Activated CD8-positive, alpha-beta memory T cell treated with anti-CD3 and anti-CD28 coated beads, Interleukin-2, amount 50 U/mL, for 1 hour (primary cell): ENCODE measurements around the gene POLE2.
"Not testable (repeated sequence)": the region's sequence is repeated elsewhere in the genome, so short reads cannot be mapped to it uniquely, and the experiment has no call there.

Experiments used
- DNase-seq: peaks from one replicate; pipeline ENCODE4 v3.0.0-alpha.2; 2020; ENCODE audit errors: extremely low read depth

Gene POLE2

DNA sequence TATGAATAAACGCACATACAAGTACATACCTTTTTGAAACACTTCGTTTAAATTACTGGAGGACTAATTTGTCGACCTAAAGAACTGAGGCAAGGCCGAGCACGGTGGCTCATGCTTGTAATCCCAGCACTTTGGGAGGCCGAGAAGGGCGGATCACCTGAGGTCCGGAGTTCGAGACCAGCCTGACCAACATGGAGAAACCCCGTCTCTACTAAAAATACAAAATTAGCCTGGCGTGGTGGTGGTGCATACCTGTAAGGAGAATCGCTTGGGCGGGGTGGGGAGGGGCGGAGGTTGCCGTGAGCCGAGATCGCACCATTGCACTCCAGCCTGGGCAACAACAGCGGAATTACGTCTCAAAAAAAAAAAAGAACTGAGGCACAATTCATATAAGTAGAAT, 68.7 kb downstream of the POLE2 start:
- DNase-seq: not testable (repeated sequence)

DNA sequence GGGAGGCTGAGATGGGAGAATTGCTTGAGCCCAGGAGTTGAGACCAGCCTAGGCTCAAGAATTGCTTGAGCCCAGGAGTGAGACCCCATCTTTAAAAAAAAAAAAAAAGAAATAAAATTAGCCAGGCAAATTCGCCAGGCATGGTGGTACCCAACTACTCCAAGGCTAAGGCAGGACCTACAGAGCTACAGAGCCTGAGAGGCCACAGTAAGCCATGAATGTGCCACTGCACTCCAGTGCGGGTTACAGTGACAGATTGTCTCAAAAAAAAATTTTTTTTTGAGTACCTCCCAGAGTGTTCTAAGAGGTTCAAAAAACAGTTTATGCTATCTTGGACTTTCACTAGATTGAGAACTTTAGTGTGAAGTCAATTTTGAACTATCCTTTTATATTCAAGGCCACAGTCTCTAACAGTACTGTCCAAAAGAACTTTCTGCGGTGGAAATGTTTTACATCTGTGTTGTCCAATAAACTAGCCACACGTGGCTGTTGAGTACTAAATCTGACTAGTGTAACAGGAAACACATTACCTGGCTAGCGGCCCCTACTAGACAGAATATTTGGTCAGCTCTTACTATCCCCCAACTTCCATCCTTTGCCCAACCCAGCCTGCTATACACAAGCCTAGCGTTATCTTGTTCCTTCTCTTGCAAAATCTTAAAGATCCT, 70.0 kb downstream of the POLE2 start:
- DNase-seq: no peak

DNA sequence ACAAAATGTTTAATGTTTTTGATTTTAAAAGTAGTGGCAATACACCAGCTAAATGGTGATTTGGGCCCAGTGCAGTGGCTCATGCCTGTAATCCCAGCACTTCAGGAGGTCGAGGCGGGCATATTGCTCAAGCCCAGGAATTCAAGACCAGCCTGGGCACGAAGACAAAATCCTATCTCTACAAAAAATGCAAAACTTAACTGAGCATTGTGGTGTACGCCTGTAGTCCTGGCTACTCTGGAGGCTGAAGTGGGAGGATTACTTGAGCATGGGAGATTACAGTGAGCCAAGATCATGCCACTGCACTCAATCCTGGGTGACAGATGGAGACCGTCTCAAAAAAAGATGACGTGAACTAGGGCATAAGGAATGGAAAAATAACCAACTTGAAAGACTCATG, 72.2 kb downstream of the POLE2 start:
- DNase-seq: no peak

DNA sequence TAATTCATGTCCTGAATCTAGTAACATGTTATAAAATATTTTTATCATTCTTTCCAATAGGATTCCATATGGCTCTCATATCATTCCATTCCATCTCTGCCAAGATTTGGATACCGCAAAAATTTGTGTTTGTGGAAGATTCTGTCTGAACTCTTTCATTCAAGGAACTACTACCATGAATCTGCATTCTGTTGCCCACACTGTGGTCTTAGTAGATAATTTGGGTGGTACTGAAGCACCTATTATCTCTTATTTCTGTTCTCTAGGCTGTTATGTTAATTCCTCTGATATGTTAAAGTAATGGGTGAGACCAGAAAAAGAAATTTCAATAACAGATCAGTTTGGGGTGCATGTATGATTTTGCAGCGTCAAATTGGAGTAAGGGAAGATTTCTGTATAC, 73.8 kb downstream of the POLE2 start:
- no peak for DNase-seq

DNA sequence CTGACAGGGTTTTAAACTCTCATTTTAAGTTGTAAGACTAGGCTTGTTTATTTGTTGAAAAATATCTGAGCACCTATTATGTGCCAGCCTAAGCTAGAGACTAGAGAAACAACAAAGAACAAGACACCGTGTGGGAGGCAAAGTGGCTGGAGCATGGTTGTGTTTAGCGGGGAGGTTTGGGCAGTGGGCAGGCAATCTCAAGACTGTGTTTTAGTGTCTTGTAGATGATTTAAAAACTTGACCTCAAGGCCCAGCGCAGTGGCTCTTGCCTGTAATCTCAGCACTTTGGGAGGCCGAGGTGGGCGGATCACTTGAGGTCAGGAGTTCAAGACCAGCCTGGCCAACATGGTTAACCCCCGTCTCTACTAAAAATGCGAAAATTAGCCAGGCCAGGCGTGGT, 75.3 kb downstream of the POLE2 start:
- DNase-seq: no peak

DNA sequence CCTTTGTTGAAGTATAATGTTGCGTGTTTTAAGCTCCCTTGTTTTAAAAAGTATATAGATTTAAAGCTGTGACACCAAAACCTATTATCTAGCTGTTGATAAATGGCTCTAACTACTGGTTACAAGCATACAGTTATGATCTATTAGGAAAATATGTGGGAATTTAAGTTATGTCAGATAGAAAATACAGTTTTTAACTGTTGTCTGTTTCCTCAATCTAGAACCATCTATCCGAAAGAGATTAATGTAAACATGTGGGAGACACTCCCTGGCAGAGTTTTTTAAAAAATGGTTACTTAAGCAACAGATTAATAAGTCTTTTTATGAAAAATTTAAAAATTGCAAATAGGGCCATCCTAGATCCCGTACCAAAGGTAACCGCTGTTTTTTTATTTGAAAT, 75.8 kb downstream of the POLE2 start:
- no peak for DNase-seq

DNA sequence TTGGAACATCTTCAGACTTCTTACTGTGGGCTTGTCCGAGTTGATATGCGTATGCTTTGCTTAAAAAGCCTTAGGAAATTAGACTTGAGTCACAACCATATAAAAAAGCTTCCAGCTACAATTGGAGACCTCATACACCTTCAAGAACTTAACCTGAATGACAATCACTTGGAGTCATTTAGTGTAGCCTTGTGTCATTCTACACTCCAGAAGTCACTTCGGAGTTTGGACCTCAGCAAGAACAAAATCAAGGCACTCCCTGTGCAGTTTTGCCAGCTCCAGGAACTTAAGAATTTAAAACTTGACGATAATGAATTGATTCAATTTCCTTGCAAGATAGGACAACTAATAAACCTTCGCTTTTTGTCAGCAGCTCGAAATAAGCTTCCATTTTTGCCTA, 80.4 kb downstream of the POLE2 start:
- DNase-seq: no peak

DNA sequence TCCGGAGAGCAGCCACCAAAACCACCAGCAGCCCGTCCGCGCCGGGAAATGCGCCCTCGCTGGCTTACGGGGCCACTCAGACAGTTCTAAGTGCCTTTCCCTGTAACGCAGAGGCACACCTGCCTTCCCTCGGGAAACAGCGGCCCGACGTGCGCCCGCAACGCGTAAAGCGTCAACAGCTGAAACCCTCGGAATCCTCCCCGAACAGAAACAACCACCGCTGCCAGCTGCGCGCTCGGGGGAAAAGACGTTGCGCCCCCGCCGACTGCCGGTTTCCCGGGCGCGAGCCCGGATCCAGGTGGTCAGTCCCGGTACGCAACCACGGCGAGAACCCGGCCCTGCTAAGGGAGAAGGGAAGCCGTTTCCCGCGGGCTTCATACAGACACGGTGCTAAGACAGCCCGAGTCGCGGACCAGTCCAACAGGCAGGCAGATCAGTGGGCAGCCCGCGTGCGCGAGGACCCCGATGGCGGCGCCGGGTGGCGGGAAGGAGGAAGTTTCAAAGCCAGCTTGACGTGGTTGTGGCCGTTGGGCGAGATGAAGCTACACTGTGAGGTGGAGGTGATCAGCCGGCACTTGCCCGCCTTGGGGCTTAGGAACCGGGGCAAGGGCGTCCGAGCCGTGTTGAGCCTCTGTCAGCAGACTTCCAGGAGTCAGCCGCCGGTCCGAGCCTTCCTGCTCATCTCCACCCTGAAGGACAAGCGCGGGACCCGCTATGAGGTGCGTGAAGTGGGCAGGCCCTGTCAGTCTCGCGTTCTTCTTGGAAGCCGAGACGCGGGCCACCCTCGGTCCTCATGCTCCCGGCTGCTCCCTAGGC, 89.3 kb downstream of the POLE2 start, which contains the start of gene LRR1:
Gene LRR1, plus strand, starts transcription at position 456 of the 816 bp plus-strand sequence. Its CDS starts 81 bp downstream, at position 537.
- no peak for DNase-seq

DNA sequence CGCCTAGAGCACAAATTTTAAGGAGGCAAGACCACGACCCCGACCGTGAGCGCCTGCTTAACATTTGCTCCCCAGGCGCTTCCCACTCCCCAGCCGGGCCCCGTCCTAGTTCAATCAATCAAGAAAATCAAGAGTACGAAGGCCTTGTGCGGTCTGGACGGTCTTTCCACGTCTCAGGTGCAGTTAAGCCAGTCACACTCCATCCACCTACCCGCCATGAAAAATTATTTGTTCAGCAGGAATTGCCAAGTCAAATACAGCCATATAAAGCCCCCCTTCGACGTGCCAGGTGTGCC, 89.9 kb downstream of the POLE2 start:
- DNase-seq: no peak

DNA sequence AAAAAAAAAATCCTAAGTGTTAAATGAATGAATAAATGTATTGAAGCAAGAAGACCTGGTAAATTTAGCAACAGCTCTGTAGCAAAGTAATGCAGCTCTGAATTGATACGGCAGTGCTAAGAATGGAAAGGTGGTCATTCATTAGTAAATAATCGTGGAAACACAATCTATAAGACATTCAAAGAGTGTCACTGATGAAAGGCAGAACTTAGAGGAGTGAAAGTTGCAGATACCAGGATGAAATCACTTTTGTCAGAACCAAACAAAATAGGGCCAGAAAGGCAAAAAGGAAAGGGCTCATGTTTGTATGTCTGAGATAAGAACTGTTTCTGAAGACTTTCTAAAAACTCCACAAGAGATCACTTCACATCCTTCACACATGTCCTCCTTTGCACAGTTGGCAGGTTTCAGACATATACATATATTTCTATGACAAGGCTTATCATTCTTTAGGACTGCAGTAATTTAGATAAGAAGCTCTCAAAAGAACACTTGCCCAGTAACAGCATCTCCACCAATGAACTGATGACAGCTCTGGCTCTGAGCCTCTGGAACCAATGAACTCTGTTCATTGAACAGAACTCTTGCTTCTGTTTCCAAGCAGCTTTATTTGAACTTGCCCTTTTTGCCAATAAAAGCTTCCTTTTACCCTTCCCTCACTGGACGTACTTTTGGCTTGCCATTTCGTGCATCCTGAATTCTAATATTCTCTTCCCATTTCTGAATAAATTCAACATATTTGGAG, 93.5 kb downstream of the POLE2 start:
- no peak for DNase-seq
